ENCODE results near the gene DYSF.

DNA sequence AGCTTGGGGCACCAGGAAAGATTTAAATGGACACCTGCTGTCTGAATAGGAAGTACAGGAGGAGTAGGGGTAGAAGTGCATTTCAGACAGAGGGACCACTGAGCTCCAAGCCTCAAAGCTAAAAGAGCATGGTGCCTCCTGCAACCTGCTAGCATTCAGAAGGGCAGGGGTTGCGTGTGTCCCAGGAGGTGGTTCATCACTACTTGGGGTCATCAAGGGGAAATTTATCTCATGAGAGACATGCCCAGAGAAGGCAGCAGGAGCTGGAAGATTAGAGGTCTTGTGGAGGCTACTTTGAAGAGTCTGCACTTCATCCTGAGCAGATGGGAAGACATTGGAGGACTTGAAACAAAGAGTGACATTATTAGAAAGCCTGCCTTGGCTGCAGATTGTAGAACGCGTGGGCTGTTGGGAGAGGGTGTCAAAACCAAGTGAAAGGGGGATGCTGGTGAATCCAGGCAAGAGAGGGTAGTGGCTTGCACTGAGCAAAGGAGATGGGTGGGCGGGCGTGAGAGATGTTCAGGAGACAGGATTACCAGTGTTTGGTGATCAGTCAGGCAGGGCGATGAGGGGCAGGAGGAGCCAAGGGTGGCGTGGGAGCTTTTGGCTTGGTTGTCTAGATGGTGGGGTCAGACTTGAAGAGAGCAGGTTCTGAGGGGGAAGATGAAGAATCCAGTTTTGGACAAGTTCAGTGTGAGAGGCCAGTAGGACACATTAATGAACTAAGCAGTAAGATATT, 154.0 kb downstream of the DYSF start:
- TF ChIP-seq, protein P1, sequence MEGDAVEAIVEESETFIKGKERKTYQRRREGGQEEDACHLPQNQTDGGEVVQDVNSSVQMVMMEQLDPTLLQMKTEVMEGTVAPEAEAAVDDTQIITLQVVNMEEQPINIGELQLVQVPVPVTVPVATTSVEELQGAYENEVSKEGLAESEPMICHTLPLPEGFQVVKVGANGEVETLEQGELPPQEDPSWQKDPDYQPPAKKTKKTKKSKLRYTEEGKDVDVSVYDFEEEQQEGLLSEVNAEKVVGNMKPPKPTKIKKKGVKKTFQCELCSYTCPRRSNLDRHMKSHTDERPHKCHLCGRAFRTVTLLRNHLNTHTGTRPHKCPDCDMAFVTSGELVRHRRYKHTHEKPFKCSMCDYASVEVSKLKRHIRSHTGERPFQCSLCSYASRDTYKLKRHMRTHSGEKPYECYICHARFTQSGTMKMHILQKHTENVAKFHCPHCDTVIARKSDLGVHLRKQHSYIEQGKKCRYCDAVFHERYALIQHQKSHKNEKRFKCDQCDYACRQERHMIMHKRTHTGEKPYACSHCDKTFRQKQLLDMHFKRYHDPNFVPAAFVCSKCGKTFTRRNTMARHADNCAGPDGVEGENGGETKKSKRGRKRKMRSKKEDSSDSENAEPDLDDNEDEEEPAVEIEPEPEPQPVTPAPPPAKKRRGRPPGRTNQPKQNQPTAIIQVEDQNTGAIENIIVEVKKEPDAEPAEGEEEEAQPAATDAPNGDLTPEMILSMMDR (conservative IDR thresholded peaks at IDR 0.05; ENCODE audit: low read length), result no peak
- TF ChIP-seq EZH2phosphoT487 (IDR thresholded peaks at IDR 0.05; ENCODE audit: borderline replicate concordance), result no peak
